Uterus (tissue), 4 donors: ENCODE measurements around the gene SLC35B2. TPM values are rescaled to one million over a fixed set of nuclear protein-coding genes. Genes with fewer than 3 reads are reported as not detected.

Experiments
- DNase-seq, 2 donors: peaks; one replicate each; pipeline ENCODE4 v3.0.0-alpha.2; 2019 to 2020
- H3K27ac ChIP-seq, 2 donors: fragments of 200-600 bp; sonication (generic); 1 replicate in 1 of 2; 2 replicates in 1 of 2; pipeline ENCODE4 v1.5.1; 2016 to 2018
- H3K27me3 ChIP-seq, 2 donors: fragments of 200-600 bp; sonication (generic); one replicate each; pipeline ENCODE4 v1.5.1; 2018 to 2019; ENCODE audit warnings: control low read depth in 1 of 2
- H3K36me3 ChIP-seq, 2 donors: fragments of 200-600 bp; sonication (generic); one replicate each; pipeline ENCODE4 v1.5.1; 2019; ENCODE audit warnings: control low read depth in 1 of 2
- H3K4me1 ChIP-seq, 2 donors: fragments of 200-600 bp; sonication (generic); one replicate each; pipeline ENCODE4 v1.5.1; 2018 to 2019; ENCODE audit warnings: control low read depth in 1 of 2
- H3K4me3 ChIP-seq, 2 donors: fragments of 200-600 bp; sonication (generic); 1 replicate in 1 of 2; 2 replicates in 1 of 2; pipeline ENCODE4 v1.5.1; 2018 to 2019; ENCODE audit warnings: mild to moderate bottlenecking in 1 of 2
- H3K9me3 ChIP-seq, 2 donors: fragments of 200-600 bp; sonication (generic); one replicate each; pipeline ENCODE4 v1.5.1; 2019; ENCODE audit warnings: control low read depth in 1 of 2
- CTCF ChIP-seq, 4 experiments: fragments of 200-600 bp in 2 of 4; fragments of 450-650 bp in 2 of 4; sonication (generic) in 2 of 4; IDR thresholded peaks; one replicate each; pipeline ENCODE4 v1.5.1; 2016 to 2019; ENCODE audit warnings: antibody characterized with exemption in 4 of 4, mild to moderate bottlenecking in 2 of 4, moderate library complexity in 1 of 4
- POLR2A ChIP-seq, 2 donors: fragments of 450-650 bp; IDR thresholded peaks; one replicate each; pipeline ENCODE4 v1.6.1; 2016; ENCODE audit warnings: antibody characterized with exemption in 2 of 2, mild to moderate bottlenecking in 1 of 2, moderate library complexity in 1 of 2
- intact Hi-C: fragments of 100-400 bp; cut with DNase I; formaldehyde crosslinking; loops from one replicate; pipeline ENCODE4 v1.15.1; 2023; ENCODE audit warnings: low total_unique reads
- total RNA-seq, 4 donors: library from RNA; depleted of rRNA in 3 of 4; stranded (reverse); fragments of >200 nt in 3 of 4; gene quantifications; one replicate each; pipeline versions ENCODE4 v1.1.0 to v1.2.4, GENCODE V29; 2014 to 2023
- donor health status: DM: yes; HTN: yes; CAD: no.

The SLC35B2 gene
- total RNA-seq, 4 donors from 2014 or later, result 5.9 to 39.5 (median 28.5) TPM

- intact Hi-C loops, result no loop called here
- Histone ChIP-seq H3K27me3 (no peaks in the 10 kb centered on the region), H3K4me1 (peaks cover 6% of the 10 kb centered on the region in 2 donors), H3K9me3 (no peaks in the 10 kb centered on the region), H3K4me3 (no peak overlapping the region), H3K36me3 (no peaks in the 10 kb centered on the region), H3K27ac (no peak overlapping the region)
- no peak for DNase-seq
- TF ChIP-seq POLR2A (IDR thresholded peaks at IDR 0.05), result no peak
- TF ChIP-seq CTCF (IDR thresholded peaks at IDR 0.05), result peak in 1 of 4 experiments; percentile 11
Observed at GRCh38 chr6:44253307-44254101, 3.8 kb downstream of the SLC35B2 start.

- intact Hi-C loops, result no loop called here
- DNase-seq, result no peak
- H3K4me1 ChIP-seq, result peaks cover 3 to 9% of the 10 kb centered on the region in 2 donors
- H3K9me3 ChIP-seq, result no peaks in the 10 kb centered on the region
- no peaks in the 10 kb centered on the region for H3K36me3 ChIP-seq
- TF ChIP-seq CTCF (IDR thresholded peaks at IDR 0.05) (no peak), POLR2A (IDR thresholded peaks at IDR 0.05) (no peak)
- H3K27me3 ChIP-seq, result no peaks in the 10 kb centered on the region
- H3K4me3 ChIP-seq, result no peak overlapping the region
- no peak overlapping the region for H3K27ac ChIP-seq
Observed at GRCh38 chr6:44251576-44252524, 5.5 kb downstream of the SLC35B2 start.

GRCh38 chr6:44250718-44251123 lies 6.6 kb downstream of the SLC35B2 start:
- no peak for TF ChIP-seq CTCF (IDR thresholded peaks at IDR 0.05)
- no peak for TF ChIP-seq POLR2A (IDR thresholded peaks at IDR 0.05)
- no peak overlapping the region for H3K27ac ChIP-seq
- intact Hi-C loops, result no loop called here
- H3K4me3 ChIP-seq, result no peak overlapping the region
- no peaks in the 10 kb centered on the region for H3K9me3 ChIP-seq
- H3K4me1 ChIP-seq, result peaks cover 3 to 9% of the 10 kb centered on the region in 2 donors
- no peaks in the 10 kb centered on the region for H3K27me3 ChIP-seq
- no peak for DNase-seq
- H3K36me3 ChIP-seq, result no peaks in the 10 kb centered on the region

GRCh38 chr6:44250067-44250717 lies 7.1 kb downstream of the SLC35B2 start:
- peaks cover 3 to 9% of the 10 kb centered on the region in 2 donors for H3K4me1 ChIP-seq

More at GRCh38 chr6:44250067-44250717, 7.1 kb downstream of the SLC35B2 start:
- intact Hi-C loops, result no loop called here
- Histone ChIP-seq H3K36me3 (no peaks in the 10 kb centered on the region), H3K4me3 (no peak overlapping the region), H3K27ac (no peak overlapping the region), H3K27me3 (no peaks in the 10 kb centered on the region), H3K9me3 (no peaks in the 10 kb centered on the region)
- no peak for DNase-seq
- TF ChIP-seq CTCF (IDR thresholded peaks at IDR 0.05) (no peak), POLR2A (IDR thresholded peaks at IDR 0.05) (no peak)
